GM18907 (cell line): ENCODE measurements around the gene DGCR8.

Experiments
- ATAC-seq: cut with Tn5 transposase; IDR thresholded peaks from one replicate; pipeline ENCODE4 v1.9.1; 2021; ENCODE audit warnings: mild to moderate bottlenecking, moderate library complexity; ENCODE audit not compliant: unreplicated experiment

The DGCR8 gene

DNA sequence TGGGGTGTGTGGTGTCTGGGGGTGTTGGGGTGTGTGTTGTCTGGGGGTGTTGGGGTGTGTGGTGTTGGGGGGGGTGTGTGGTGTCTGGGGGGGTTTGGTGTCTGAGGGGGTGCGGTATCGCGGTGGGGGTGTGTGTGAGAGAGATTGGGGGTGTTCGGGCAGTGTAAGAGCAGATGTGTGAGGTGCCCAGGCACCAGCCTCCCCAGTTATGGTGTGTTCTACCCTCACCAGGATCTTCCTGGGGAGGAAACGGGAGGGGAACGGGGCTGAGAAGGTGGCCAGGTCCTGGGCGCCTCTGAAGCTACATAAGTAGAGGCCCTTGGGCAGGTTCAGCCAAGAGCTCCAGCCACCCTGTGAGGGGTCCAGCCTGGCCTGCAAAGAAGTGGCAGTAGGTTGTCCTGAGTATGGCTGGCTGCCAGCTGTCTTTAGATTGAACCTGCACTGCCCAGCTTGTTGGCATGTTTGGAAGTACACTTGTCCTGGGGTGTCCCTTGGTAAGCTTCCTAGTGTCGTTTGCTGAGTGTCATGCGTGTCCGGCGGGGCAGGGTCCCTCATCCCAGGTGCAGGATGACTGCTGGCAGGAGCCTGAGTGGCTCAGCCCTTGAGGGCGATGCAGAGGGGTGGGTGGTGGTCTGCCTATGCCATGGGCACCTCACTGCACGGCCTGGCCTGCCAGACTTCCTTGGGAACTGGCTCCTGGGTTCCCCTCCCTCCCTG is 43.5 kb downstream of the DGCR8 start:
- no peak for ATAC-seq

DNA sequence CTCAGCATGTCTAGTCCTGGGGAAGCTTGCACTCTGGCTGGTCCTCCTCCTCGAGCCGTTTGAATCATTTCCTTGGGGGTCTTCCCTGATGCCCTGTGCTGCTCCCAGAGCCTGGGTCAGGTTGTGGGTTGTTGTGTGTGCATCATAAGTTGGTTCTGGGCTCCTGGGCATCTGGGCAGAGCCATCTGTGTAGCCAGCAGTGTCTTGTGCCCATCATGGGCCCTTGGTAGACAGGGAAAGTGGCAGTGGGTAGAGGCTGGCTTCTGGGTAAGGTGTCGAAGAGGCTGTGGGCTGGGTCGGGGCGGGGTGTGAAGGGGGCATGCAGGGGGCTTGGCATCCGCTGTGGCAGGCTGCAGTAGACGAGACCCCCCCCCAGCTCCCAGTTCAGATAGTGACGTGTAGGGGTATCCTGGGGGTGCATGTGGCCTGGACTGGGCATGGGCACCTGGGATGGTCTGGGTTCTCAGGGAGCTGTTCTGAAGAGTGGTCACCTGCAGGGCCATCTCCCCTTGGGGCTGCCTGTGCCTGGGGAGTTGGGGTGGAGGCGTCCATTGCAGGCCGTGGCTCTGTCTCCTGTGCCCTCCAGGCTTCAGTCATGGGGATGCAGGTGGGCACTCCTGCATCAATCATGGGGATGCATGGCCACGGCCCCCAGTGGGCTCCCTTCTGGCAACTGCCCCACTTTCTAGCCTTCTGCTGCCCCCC is 44.2 kb downstream of the DGCR8 start:
- no peak for ATAC-seq

- ATAC-seq = no peak
These were observed 45.4 kb downstream of the DGCR8 start for GRCh38 chr22:20125201-20126174.

GRCh38 chr22:20126284-20127029 is 46.4 kb downstream of the DGCR8 start:
- no peak for ATAC-seq

DNA sequence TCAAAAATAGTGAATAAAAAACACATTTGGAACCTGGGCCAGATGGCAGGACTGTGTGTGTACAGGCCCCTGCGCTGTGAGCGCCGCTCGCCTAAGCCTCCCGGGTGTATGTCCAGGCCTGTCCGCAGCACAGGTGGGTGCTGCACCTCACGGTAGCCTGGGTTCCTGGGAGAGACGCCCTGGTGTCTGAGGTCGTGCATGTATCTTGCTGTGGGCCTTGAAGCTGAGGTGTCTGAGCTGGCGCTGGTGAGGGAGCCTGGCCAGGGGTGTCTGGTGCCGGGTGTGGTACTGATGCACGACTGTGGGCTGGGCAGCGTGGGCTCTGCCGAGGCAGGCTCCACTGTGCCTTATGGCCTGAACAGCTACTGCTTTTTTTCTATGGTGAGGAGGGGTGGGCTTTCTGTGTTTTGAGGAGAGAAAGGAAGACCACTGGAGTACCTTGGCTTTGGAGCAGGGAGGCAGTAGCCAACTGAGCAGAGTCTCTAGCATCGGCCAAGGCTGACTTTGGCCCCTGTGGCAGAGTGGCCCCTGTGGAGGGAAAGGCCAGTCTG is 47.4 kb downstream of the DGCR8 start:
- ATAC-seq = no peak

DNA sequence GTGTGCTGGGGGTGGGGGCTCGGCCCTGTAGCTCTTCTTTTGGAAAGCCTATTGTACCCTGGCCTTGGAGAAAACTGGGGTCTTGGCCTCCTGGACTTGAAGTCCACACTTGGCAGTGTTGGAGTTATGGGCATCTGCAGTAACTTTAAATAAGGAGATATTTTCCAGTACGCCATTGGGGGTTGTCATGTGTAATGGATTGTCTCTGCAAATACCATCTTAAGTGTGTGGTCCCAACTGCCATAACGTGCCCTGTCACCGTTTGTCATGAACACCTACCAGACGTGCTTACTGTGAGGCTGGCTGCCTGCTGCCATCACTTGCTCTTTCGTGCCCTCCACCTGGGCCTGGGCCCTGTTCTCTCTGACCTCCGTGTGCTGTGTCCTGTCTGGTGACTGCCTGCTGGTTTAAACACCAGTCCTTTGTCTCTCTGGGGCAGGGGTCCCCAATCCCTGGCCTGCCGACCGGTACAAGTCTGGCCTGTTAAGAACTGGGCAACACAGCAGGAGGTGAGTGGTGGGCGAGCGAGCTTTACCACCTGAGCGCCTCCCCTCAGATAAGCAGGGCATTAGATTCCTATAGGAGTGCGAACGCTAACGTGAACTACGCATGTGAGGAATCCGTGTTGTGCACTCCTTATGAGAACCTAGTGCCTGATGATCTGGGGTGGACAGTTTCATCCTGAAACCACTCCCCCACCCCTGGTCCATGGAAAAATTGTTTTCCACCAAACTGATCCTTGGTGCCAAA is 48.0 kb downstream of the DGCR8 start:
- ATAC-seq = no peak

GRCh38 chr22:20128619-20128901 is 48.5 kb downstream of the DGCR8 start:
- no peak for ATAC-seq

GRCh38 chr22:20128902-20129746 is 49.1 kb downstream of the DGCR8 start:
- no peak for ATAC-seq

GRCh38 chr22:20129747-20130014 is 49.6 kb downstream of the DGCR8 start:
- no peak for ATAC-seq

- no peak for ATAC-seq
These were observed 50.3 kb downstream of the DGCR8 start for GRCh38 chr22:20130319-20130718.

- ATAC-seq = peak; percentile 40
These were observed 50.9 kb downstream of the DGCR8 start for GRCh38 chr22:20130731-20131596.

- peak; percentile 39 for ATAC-seq
These were observed 51.5 kb downstream of the DGCR8 start, which contains the start of gene ZDHHC8 for GRCh38 chr22:20131597-20131858. ZDHHC8 (plus strand) TSS chr22:20131804; CDS start chr22:20131948, 144 bp downstream.

GRCh38 chr22:20131859-20132685 is 52.0 kb downstream of the DGCR8 start:
- ATAC-seq = peak; percentile 4

- ATAC-seq = no peak
These were observed 52.7 kb downstream of the DGCR8 start for GRCh38 chr22:20132686-20133246.

DNA sequence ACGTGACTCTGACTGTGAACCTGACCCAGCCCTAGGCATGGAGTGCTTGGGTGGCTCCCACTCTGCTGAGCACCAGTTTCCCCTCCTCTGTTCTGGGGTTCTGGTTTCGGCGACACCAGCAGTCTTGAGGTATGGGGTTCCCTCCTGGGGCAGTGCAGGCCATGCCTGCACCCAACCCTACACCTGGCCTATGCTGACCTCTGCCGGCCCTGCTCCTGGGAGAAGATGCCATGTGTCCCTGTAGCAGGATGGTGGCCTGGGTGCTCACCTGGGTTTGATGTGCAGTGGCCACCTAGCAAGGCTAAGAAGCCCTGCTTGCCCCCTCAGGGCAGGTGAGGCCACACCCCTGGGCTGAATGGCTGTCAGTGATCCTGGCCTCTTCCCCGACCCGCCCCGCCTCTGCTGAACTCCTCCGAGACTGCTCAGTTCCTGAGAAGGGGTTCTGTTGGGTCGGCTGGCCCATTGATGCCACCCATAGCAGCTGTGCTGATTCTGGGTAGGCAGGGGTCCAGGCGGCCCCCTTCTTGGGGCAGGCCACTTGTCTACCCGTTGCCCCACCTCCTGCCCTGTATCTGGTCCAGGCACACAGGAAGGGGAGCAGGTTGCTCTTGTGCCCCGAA is 54.0 kb downstream of the DGCR8 start:
- ATAC-seq = no peak

- no peak for ATAC-seq
These were observed 55.2 kb downstream of the DGCR8 start for GRCh38 chr22:20135265-20135664.
